ENCODE results near the gene COL6A1.
A peak's percentile ranks its signal among the peaks of the same experiment; 100 is the strongest.

DNA sequence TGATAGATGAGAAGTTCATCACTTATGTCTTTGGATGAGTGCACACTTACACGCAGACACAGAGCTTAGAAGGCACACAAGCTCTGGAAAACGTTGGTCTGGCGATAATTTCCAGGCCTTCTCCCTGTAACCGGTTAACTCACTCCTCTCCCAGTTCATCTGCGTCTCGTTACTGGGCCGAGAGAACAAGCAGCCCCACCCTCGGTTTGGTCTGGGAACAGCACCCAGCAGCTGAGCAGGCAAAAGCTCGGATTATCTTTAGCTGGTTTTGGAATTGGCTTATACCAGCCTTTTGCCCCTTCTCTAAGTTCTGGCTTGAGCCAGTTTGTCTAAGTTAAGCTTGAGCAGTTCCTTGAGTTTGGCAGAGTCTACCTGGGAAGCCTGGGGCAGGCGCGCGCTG is 27.3 kb upstream of the COL6A1 start:
- TF ChIP-seq, protein P1, sequence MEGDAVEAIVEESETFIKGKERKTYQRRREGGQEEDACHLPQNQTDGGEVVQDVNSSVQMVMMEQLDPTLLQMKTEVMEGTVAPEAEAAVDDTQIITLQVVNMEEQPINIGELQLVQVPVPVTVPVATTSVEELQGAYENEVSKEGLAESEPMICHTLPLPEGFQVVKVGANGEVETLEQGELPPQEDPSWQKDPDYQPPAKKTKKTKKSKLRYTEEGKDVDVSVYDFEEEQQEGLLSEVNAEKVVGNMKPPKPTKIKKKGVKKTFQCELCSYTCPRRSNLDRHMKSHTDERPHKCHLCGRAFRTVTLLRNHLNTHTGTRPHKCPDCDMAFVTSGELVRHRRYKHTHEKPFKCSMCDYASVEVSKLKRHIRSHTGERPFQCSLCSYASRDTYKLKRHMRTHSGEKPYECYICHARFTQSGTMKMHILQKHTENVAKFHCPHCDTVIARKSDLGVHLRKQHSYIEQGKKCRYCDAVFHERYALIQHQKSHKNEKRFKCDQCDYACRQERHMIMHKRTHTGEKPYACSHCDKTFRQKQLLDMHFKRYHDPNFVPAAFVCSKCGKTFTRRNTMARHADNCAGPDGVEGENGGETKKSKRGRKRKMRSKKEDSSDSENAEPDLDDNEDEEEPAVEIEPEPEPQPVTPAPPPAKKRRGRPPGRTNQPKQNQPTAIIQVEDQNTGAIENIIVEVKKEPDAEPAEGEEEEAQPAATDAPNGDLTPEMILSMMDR (IDR thresholded peaks at IDR 0.05), result peak in 4 of 6 experiments; percentile 38 to 45 (median 43)
- TF ChIP-seq POLR2A (IDR thresholded peaks at IDR 0.05), result peak in 1 of 2 donors; percentile 35
